Testis (tissue), 3 donors: ENCODE results near the gene TBL1X. TPM values are rescaled to one million over a fixed set of nuclear protein-coding genes. Genes with fewer than 3 reads are reported as not detected.

Experiments used
- DNase-seq: peaks from one replicate; pipeline ENCODE4 v3.0.0-alpha.2; 2019
- H3K27ac ChIP-seq, 2 donors: fragments of 200-600 bp; sonication (generic); one replicate each; pipeline ENCODE4 v1.5.1; 2019
- H3K27me3 ChIP-seq: fragments of 200-600 bp; sonication (generic); one replicate; pipeline ENCODE4 v1.5.1; 2019
- H3K36me3 ChIP-seq: fragments of 200-600 bp; sonication (generic); one replicate; pipeline ENCODE4 v1.5.1; 2017; ENCODE audit warnings: low read depth; ENCODE audit errors: missing control alignments
- H3K4me1 ChIP-seq: fragments of 200-600 bp; sonication (generic); one replicate; pipeline ENCODE4 v1.5.1; 2019
- H3K4me3 ChIP-seq, 2 donors: fragments of 200-600 bp; sonication (generic); one replicate each; pipeline ENCODE4 v1.5.1; 2017 to 2019
- H3K9me3 ChIP-seq: fragments of 200-600 bp; sonication (generic); one replicate; pipeline ENCODE4 v1.5.1; 2017
- POLR2A ChIP-seq: fragments of 450-650 bp; IDR thresholded peaks from one replicate; pipeline ENCODE4 v1.6.1; 2017; ENCODE audit warnings: antibody characterized with exemption, mild to moderate bottlenecking, moderate library complexity
- WGBS, 2 donors: methylation state at CpG; one replicate each; pipeline ENCODE4 v1.1.5; 2018; 5-methylcytosine and 5-hydroxymethylcytosine counted together
- intact Hi-C: fragments of 100-400 bp; cut with DNase I; formaldehyde crosslinking; loops from one replicate; pipeline ENCODE4 v1.15.1; 2023; ENCODE audit warnings: low total_unique reads
- polyA plus RNA-seq: library from polyadenylated mRNA; stranded (reverse); fragments of 350-450 nt; fragmentation: Illumina TruSeq; extraction: RNeasy Lipid Tissue Mini Kit (QIAGEN cat#74804); gene quantifications from one replicate; pipeline ENCODE4 v1.2.3, GENCODE V29; 2014; ENCODE audit warnings: low read depth, low replicate concordance; ENCODE audit not compliant: insufficient read depth
- total RNA-seq, 2 donors: library from RNA; depleted of rRNA; stranded (reverse); fragments of >200 nt; gene quantifications; one replicate each; pipeline ENCODE4 v1.2.3, GENCODE V29; 2016
- TF ChIP-seq, protein P1 (sequence below), 3 experiments: fragments of 450-650 bp in 2 of 3; fragments of 200-600 bp in 1 of 3; sonication (generic) in 1 of 3; IDR thresholded peaks; one replicate each; pipeline ENCODE4 v1.5.1; 2016 to 2019; ENCODE audit warnings: antibody characterized with exemption in 3 of 3, mild to moderate bottlenecking in 2 of 3, moderate library complexity in 1 of 3

The TBL1X gene
- total and polyA plus RNA-seq, 3 donors from 2014 or later, result 24.0 to 69.2 (median 48.1) TPM

DNA sequence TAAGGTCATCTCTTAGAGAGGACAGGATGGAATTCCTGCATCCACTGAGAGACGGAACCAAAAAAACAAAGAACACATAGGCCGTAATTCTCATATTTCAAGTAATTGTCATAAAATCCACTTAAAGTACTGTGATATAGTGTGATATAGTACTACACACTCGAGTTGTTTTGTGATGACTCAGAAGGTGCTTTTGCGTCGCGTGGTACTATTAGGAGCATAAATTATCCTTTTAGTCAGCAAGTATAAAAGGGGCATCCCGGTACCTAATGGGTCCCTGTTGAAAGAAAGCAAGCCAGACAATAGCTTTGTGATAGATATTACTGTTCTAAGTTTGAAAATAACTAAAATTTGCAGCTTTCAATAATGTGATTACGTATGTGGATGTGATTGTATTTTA lies 245.5 kb downstream of the TBL1X start:
- Histone ChIP-seq H3K4me1 (no peaks in the 10 kb centered on the region), H3K27ac (no peak overlapping the region), H3K4me3 (no peak overlapping the region), H3K27me3 (no peaks in the 10 kb centered on the region), H3K9me3 (no peaks in the 10 kb centered on the region), H3K36me3 (no peaks in the 10 kb centered on the region)
- TF ChIP-seq POLR2A, result no peak
- TF ChIP-seq, protein P1, sequence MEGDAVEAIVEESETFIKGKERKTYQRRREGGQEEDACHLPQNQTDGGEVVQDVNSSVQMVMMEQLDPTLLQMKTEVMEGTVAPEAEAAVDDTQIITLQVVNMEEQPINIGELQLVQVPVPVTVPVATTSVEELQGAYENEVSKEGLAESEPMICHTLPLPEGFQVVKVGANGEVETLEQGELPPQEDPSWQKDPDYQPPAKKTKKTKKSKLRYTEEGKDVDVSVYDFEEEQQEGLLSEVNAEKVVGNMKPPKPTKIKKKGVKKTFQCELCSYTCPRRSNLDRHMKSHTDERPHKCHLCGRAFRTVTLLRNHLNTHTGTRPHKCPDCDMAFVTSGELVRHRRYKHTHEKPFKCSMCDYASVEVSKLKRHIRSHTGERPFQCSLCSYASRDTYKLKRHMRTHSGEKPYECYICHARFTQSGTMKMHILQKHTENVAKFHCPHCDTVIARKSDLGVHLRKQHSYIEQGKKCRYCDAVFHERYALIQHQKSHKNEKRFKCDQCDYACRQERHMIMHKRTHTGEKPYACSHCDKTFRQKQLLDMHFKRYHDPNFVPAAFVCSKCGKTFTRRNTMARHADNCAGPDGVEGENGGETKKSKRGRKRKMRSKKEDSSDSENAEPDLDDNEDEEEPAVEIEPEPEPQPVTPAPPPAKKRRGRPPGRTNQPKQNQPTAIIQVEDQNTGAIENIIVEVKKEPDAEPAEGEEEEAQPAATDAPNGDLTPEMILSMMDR (IDR thresholded peaks at IDR 0.05), result no peak
- no peak for DNase-seq
- intact Hi-C loops, result no loop called here
- WGBS, 2 donors, result 80 to 95% methylated on average over 8 of the region's 8 CpGs

DNA sequence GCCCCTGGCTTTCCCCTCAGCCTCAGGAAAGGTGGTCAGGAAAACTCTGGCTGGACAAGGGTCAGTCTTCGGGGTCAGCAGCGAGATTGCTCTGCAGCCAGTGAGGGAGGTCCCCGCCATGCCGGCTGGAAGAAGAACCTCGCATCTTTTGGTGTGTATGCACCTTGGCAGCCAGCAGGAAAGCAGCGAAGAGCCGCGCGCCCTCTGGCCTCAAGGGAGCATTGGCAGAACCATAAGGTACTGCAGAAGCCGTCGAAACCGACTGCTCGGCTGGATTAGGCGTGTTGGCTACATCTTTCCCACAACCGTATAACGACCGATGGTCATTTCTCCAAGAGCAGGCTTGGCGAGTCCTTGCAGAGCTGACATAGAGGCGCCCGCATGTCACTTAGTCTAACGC lies 252.5 kb downstream of the TBL1X start:
- Histone ChIP-seq H3K27ac (no peak overlapping the region), H3K9me3 (no peaks in the 10 kb centered on the region), H3K4me1 (no peaks in the 10 kb centered on the region), H3K36me3 (no peaks in the 10 kb centered on the region), H3K27me3 (no peaks in the 10 kb centered on the region), H3K4me3 (no peak overlapping the region)
- intact Hi-C loops, result no loop called here
- 97 to 100% methylated on average over 8 to 21 of the region's 21 CpGs for WGBS, 2 donors
- no peak for DNase-seq
- TF ChIP-seq, protein P1 (IDR thresholded peaks at IDR 0.05), result no peak
- no peak for TF ChIP-seq POLR2A

DNA sequence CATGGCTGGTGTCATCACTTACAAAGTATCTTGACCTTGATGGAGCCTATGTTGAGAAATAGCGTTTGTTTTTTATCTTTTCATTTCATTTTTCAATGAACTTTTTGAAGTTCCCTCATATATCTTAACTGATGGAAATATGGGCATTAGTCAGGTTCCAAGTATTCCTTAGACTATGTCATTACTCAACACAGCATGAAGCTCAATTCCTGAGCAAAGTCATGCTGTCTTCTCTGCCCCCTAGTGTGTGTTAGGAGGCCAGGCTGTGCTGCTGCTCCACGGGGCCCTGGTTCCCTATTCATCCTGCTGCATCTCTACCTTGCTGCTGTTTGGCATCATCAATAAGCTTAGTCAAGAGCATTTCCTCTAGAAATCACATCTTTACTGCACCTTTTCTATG lies 259.9 kb downstream of the TBL1X start:
- TF ChIP-seq, protein P1 (IDR thresholded peaks at IDR 0.05), result no peak
- no peak for TF ChIP-seq POLR2A
- DNase-seq, result no peak
- 72 to 74% methylated on average over 2 of the region's 2 CpGs for WGBS, 2 donors
- Histone ChIP-seq H3K4me1 (no peaks in the 10 kb centered on the region), H3K27me3 (no peaks in the 10 kb centered on the region), H3K27ac (no peak overlapping the region), H3K4me3 (no peak overlapping the region), H3K9me3 (no peaks in the 10 kb centered on the region), H3K36me3 (no peaks in the 10 kb centered on the region)
- intact Hi-C loops, result no loop called here

DNA sequence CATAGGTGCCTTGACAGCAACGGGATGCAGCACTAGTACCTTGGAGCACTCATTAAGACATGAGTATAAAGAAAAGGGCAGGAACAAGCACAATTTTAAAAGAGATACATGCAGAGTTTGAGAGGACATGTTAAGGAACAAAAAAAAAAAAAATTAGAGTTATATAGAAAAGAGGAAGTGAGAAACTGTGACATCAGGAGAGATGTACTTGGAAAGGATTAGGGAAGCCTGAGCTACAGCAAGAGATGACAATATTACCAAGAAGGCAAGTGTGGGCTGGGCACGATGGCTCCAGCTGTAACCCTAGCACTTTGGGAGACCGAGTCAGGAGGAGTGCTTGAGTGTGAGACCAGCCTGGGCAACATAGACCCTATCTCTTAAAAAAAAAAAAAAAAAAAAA lies 263.4 kb downstream of the TBL1X start:
- Histone ChIP-seq H3K9me3 (no peaks in the 10 kb centered on the region), H3K27ac (no peak overlapping the region), H3K27me3 (no peaks in the 10 kb centered on the region), H3K4me1 (no peaks in the 10 kb centered on the region), H3K36me3 (no peaks in the 10 kb centered on the region), H3K4me3 (no peak overlapping the region)
- intact Hi-C loops, result no loop called here
- no peak for DNase-seq
- TF ChIP-seq, protein P1 (IDR thresholded peaks at IDR 0.05), result no peak
- TF ChIP-seq POLR2A, result no peak
- 78 to 92% methylated on average over 3 of the region's 3 CpGs for WGBS, 2 donors

DNA sequence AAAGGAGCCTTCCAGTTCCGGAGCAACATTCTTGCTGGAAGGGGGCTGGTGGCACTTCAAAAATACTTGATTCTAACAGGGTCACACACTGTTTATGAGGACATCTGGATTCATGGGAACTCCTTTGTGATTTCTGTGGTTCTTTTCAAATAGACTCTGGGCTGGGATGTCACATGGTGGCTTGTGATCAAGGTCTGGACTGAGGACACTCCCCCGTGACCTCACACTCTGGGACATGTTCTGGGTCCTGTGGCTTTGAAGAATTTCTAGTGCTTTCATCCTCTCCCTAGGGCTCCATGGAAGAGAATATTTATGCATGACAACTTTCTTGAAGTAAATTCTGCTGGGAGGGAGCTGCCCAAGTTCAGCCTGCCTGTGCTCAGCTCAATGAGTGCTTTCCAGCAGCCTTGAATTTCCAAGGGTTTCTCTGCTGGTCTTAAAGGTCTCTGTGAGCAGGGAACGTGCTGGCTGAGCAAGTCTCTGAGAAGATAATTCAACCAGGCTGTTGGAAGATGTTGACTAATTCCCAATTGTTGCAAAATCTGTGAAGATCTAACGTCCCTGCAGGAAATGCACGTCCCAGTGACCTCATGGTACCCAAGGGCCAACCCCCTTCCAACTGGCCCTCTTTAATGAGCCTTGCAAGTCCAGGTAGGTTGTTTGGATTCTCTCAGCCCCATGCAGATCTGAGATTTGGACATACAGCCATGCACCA lies 264.5 kb downstream of the TBL1X start:
- H3K4me1 ChIP-seq, result no peaks in the 10 kb centered on the region
- no peaks in the 10 kb centered on the region for H3K27me3 ChIP-seq
- DNase-seq, result no peak
- 68 to 85% methylated on average over 5 of the region's 5 CpGs for WGBS, 2 donors
- no peaks in the 10 kb centered on the region for H3K9me3 ChIP-seq
- no peak for TF ChIP-seq POLR2A
- TF ChIP-seq, protein P1 (IDR thresholded peaks at IDR 0.05), result no peak
- no peak overlapping the region for H3K27ac ChIP-seq
- no peaks in the 10 kb centered on the region for H3K36me3 ChIP-seq
- no peak overlapping the region for H3K4me3 ChIP-seq
- intact Hi-C loops, result no loop called here
